Spleen (tissue), 7 donors: ENCODE measurements around the gene HOXB2.

Experiments used
- POLR2A ChIP-seq, 3 donors: fragments of 450-650 bp; IDR thresholded peaks; one replicate each; pipeline ENCODE4 v1.5.1; 2017; ENCODE audit warnings: antibody characterized with exemption in 3 of 3, mild to moderate bottlenecking in 1 of 3
- POLR2AphosphoS5 ChIP-seq, 3 donors: sonication (generic); formaldehyde crosslinking; IDR thresholded peaks; one replicate each; pipeline ENCODE4 v1.5.1; 2017; ENCODE audit warnings: antibody characterized with exemption in 3 of 3
- TF ChIP-seq, protein P1 (sequence below), 11 experiments: fragments of 200-600 bp in 7 of 11; fragments of 450-650 bp in 4 of 11; sonication (generic) in 4 of 11; IDR thresholded peaks in 8 of 11; conservative IDR thresholded peaks in 3 of 11; 1 replicate in 7 of 11; 2 replicates in 4 of 11; pipeline versions ENCODE4 v1.4.0 to v1.8.0; 2016 to 2021; ENCODE audit warnings: antibody characterized with exemption in 11 of 11, inconsistent platforms in 4 of 11, mild to moderate bottlenecking in 1 of 11
- donor health status: DM: no; HTN: no; CAD: no; lungs with moderate emphysema.
- donor health status: DM: no; HTN: no; CAD: no.
- donor health status: DM: no; HTN: no; CAD: no.

DNA sequence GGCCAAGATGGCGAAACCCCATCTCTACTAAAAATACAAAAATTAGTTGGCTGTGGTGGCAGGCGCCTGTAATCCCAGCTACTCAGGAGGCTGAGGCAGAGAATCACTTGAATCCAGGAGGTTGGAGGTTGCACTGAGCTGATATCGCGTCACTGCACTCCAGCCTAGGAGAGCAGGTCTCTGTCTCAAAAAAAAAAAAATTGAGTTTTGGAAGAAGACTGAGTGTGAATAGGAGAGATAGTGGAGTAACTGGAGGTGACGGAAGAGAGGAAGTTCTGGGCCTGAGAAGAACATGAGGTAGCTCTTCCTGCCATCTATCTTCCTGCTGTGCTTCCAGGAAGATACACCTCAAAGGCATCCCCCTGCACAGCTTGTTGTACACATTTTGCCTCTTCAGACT lies 25.5 kb downstream of the HOXB2 start:
- TF ChIP-seq, protein P1, sequence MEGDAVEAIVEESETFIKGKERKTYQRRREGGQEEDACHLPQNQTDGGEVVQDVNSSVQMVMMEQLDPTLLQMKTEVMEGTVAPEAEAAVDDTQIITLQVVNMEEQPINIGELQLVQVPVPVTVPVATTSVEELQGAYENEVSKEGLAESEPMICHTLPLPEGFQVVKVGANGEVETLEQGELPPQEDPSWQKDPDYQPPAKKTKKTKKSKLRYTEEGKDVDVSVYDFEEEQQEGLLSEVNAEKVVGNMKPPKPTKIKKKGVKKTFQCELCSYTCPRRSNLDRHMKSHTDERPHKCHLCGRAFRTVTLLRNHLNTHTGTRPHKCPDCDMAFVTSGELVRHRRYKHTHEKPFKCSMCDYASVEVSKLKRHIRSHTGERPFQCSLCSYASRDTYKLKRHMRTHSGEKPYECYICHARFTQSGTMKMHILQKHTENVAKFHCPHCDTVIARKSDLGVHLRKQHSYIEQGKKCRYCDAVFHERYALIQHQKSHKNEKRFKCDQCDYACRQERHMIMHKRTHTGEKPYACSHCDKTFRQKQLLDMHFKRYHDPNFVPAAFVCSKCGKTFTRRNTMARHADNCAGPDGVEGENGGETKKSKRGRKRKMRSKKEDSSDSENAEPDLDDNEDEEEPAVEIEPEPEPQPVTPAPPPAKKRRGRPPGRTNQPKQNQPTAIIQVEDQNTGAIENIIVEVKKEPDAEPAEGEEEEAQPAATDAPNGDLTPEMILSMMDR (IDR thresholded peaks at IDR 0.05 in 8 of 11, conservative IDR thresholded peaks at IDR 0.05 in 3 of 11) = no peak
- TF ChIP-seq POLR2AphosphoS5 (IDR thresholded peaks at IDR 0.05) (no peak), POLR2A (IDR thresholded peaks at IDR 0.05) (no peak)
